GM12873 (cell line): ENCODE measurements around the gene ZDHHC4.

Source experiments
- CTCF ChIP-seq: IDR thresholded peaks from 2 replicates; pipeline ENCODE4 v1.5.1; 2012; ENCODE audit warnings: low read depth, mild to moderate bottlenecking, moderate library complexity, low read length, control low read depth; ENCODE audit not compliant: insufficient read depth; ENCODE audit errors: missing control alignments

Gene ZDHHC4

GRCh38 chr7:6606866-6607583, 29.8 kb downstream of the ZDHHC4 start:
- no peak for TF ChIP-seq CTCF

- no peak for TF ChIP-seq CTCF
Observed at GRCh38 chr7:6607651-6608051, 30.4 kb downstream of the ZDHHC4 start.

GRCh38 chr7:6608081-6608480, 30.8 kb downstream of the ZDHHC4 start:
- no peak for TF ChIP-seq CTCF

- no peak for TF ChIP-seq CTCF
Observed at GRCh38 chr7:6608794-6609193, 31.5 kb downstream of the ZDHHC4 start.

- TF ChIP-seq CTCF, result no peak
Observed at GRCh38 chr7:6612819-6613218, 35.6 kb downstream of the ZDHHC4 start.

GRCh38 chr7:6613706-6614105, 36.5 kb downstream of the ZDHHC4 start:
- no peak for TF ChIP-seq CTCF

GRCh38 chr7:6614953-6615722, 37.9 kb downstream of the ZDHHC4 start, which contains the start of gene ZNF853:
Gene ZNF853, plus strand, starts transcription at chr7:6615610. Its CDS starts 565 bp downstream, at chr7:6616175.
- no peak for TF ChIP-seq CTCF
